Measurements from ENCODE around the gene KIAA1671.

KIAA1671 gene

GRCh38 chr22:25172153-25172552 is 219.6 kb downstream of the KIAA1671 start:
- Histone ChIP-seq H2AFZ (ENCODE audit: low read length) (no peak overlapping the region), H3K9me3 (ENCODE audit: low read length) (no peaks in the 10 kb centered on the region), H3K27me3 (ENCODE audit: insufficient read depth, low read length) (no peaks in the 10 kb centered on the region), H3K4me2 (ENCODE audit: low read length) (no peak overlapping the region), H3K36me3 (ENCODE audit: insufficient read depth, low read length) (no peaks in the 10 kb centered on the region), H3F3A (ENCODE audit: insufficient read depth, low read length) (no peaks in the 10 kb centered on the region), H3K4me3 (ENCODE audit: low read depth, low read length, poor library complexity, severe bottlenecking) (no peak overlapping the region), H3K79me2 (ENCODE audit: insufficient read depth, low read length) (no peaks in the 10 kb centered on the region), H3K27ac (ENCODE audit: low read depth, low read length, poor library complexity, severe bottlenecking) (no peak overlapping the region), H3K9me2 (ENCODE audit: low read depth, low read length) (no peaks in the 10 kb centered on the region), H3K9ac (ENCODE audit: low read length) (no peak overlapping the region), H3K4me1 (ENCODE audit: insufficient read depth, low read length, severe bottlenecking) (no peaks in the 10 kb centered on the region), H4K20me1 (ENCODE audit: insufficient read depth, low read length) (no peaks in the 10 kb centered on the region)
- TF ChIP-seq CTCF (IDR thresholded peaks at IDR 0.05; ENCODE audit: low read length), result peak; percentile 35; the same call in 1 of the 2 replicates
- TF ChIP-seq EZH2 (IDR thresholded peaks at IDR 0.05; ENCODE audit: borderline replicate concordance, low read length), result no peak

- Histone ChIP-seq H3K79me2 (ENCODE audit: insufficient read depth, low read length) (no peaks in the 10 kb centered on the region), H3K27ac (ENCODE audit: low read depth, low read length, poor library complexity, severe bottlenecking) (no peak overlapping the region), H3K9ac (ENCODE audit: low read length) (no peak overlapping the region), H3K9me3 (ENCODE audit: low read length) (no peaks in the 10 kb centered on the region), H3K36me3 (ENCODE audit: insufficient read depth, low read length) (no peaks in the 10 kb centered on the region), H3F3A (ENCODE audit: insufficient read depth, low read length) (no peaks in the 10 kb centered on the region), H3K4me2 (ENCODE audit: low read length) (no peak overlapping the region), H3K27me3 (ENCODE audit: insufficient read depth, low read length) (no peaks in the 10 kb centered on the region), H2AFZ (ENCODE audit: low read length) (no peak overlapping the region), H4K20me1 (ENCODE audit: insufficient read depth, low read length) (no peaks in the 10 kb centered on the region), H3K4me1 (ENCODE audit: insufficient read depth, low read length, severe bottlenecking) (no peaks in the 10 kb centered on the region), H3K9me2 (ENCODE audit: low read depth, low read length) (no peaks in the 10 kb centered on the region), H3K4me3 (ENCODE audit: low read depth, low read length, poor library complexity, severe bottlenecking) (no peak overlapping the region)
- no peak for TF ChIP-seq CTCF (IDR thresholded peaks at IDR 0.05; ENCODE audit: low read length)
- TF ChIP-seq EZH2 (IDR thresholded peaks at IDR 0.05; ENCODE audit: borderline replicate concordance, low read length), result no peak
Observed at GRCh38 chr22:25174156-25174887, 221.8 kb downstream of the KIAA1671 start.

GRCh38 chr22:25174888-25175411 is 222.4 kb downstream of the KIAA1671 start:
- Histone ChIP-seq H3K27me3 (ENCODE audit: insufficient read depth, low read length) (no peaks in the 10 kb centered on the region), H2AFZ (ENCODE audit: low read length) (no peak overlapping the region), H3F3A (ENCODE audit: insufficient read depth, low read length) (no peaks in the 10 kb centered on the region), H3K4me1 (ENCODE audit: insufficient read depth, low read length, severe bottlenecking) (no peaks in the 10 kb centered on the region), H3K36me3 (ENCODE audit: insufficient read depth, low read length) (no peaks in the 10 kb centered on the region), H3K4me2 (ENCODE audit: low read length) (no peak overlapping the region), H3K9ac (ENCODE audit: low read length) (no peak overlapping the region), H4K20me1 (ENCODE audit: insufficient read depth, low read length) (no peaks in the 10 kb centered on the region), H3K9me2 (ENCODE audit: low read depth, low read length) (no peaks in the 10 kb centered on the region), H3K27ac (ENCODE audit: low read depth, low read length, poor library complexity, severe bottlenecking) (no peak overlapping the region), H3K79me2 (ENCODE audit: insufficient read depth, low read length) (no peaks in the 10 kb centered on the region), H3K4me3 (ENCODE audit: low read depth, low read length, poor library complexity, severe bottlenecking) (no peak overlapping the region), H3K9me3 (ENCODE audit: low read length) (no peaks in the 10 kb centered on the region)
- TF ChIP-seq CTCF (IDR thresholded peaks at IDR 0.05; ENCODE audit: low read length), result no peak
- TF ChIP-seq EZH2 (IDR thresholded peaks at IDR 0.05; ENCODE audit: borderline replicate concordance, low read length), result no peak
